HEK293 (cell line): Measurements from ENCODE around the gene PSMB9.

Experiments
- CTCF ChIA-PET: fragments of 350-600 bp; formaldehyde crosslinking; extraction: SDS; loops from one replicate; lab custom pipeline; 2021; ENCODE audit warnings: antibody characterized with exemption; lab: Yijun Ruan, JAX
- POLR2A ChIA-PET: fragments of 300-600 bp; formaldehyde crosslinking; extraction: SDS; loops from one replicate; lab custom pipeline; 2020; ENCODE audit warnings: antibody characterized with exemption, inconsistent platforms; lab: Yijun Ruan, JAX
- H3K27ac ChIP-seq: fragments of 200-500 bp; sonication (Bioruptor generic); 2 replicates; pipeline ENCODE4 v1.5.1; 2014; ENCODE audit warnings: low read depth, low read length, control low read depth, inconsistent platforms; ENCODE audit errors: extremely low read depth
- H3K36me3 ChIP-seq, 2 experiments: fragments of 200-500 bp in 1 of 2; sonication (Bioruptor generic) in 1 of 2; 1 replicate in 1 of 2; 2 replicates in 1 of 2; pipeline ENCODE4 v1.5.1; 2014 to 2017; ENCODE audit warnings: inconsistent platforms in 2 of 2, low read length in 2 of 2; ENCODE audit not compliant: control insufficient read depth in 2 of 2, insufficient read depth in 1 of 2
- H3K4me1 ChIP-seq: fragments of 200-500 bp; sonication (Bioruptor generic); 2 replicates; pipeline ENCODE4 v1.5.1; 2014; ENCODE audit warnings: mild to moderate bottlenecking, low read length, inconsistent platforms; ENCODE audit not compliant: control insufficient read depth, insufficient read depth
- H3K4me3 ChIP-seq: 2 replicates; pipeline ENCODE4 v1.5.1; 2011; ENCODE audit warnings: low read depth, mild to moderate bottlenecking, control low read depth, low read length, moderate library complexity
- H3K9me3 ChIP-seq: fragments of 200-500 bp; sonication (Bioruptor generic); 2 replicates; pipeline ENCODE4 v1.5.1; 2014; ENCODE audit warnings: low read depth, low read length, inconsistent platforms; ENCODE audit not compliant: control insufficient read depth, insufficient read depth
- AEBP2 ChIP-seq: fragments of 450-650 bp; formaldehyde crosslinking; IDR thresholded peaks from 2 replicates; pipeline ENCODE4 v1.5.1; 2016; ENCODE audit warnings: missing biosample characterization, missing genetic modification characterization, borderline replicate concordance
- HOXA7 ChIP-seq: sonication (generic); formaldehyde crosslinking; IDR thresholded peaks from 2 replicates; pipeline ENCODE4 v1.8.1; 2022; ENCODE audit warnings: missing genetic modification reagents, borderline replicate concordance
- KLF7 ChIP-seq: fragments of 450-650 bp; formaldehyde crosslinking; IDR thresholded peaks from 2 replicates; pipeline ENCODE4 v1.5.1; 2016; ENCODE audit warnings: missing biosample characterization, missing genetic modification characterization, borderline replicate concordance
- SP7 ChIP-seq: fragments of 450-650 bp; formaldehyde crosslinking; IDR thresholded peaks from 2 replicates; pipeline ENCODE4 v1.5.1; 2016; ENCODE audit warnings: missing biosample characterization, missing genetic modification characterization
- TCF7L2 ChIP-seq: IDR thresholded peaks from 2 replicates; pipeline ENCODE4 v1.6.1; 2011; ENCODE audit warnings: low read depth, mild to moderate bottlenecking, inconsistent platforms, low read length, moderate library complexity, borderline replicate concordance
- ZBTB1 ChIP-seq: fragments of 450-650 bp; formaldehyde crosslinking; IDR thresholded peaks from 2 replicates; pipeline ENCODE4 v1.5.1; 2016; ENCODE audit warnings: missing biosample characterization, missing genetic modification characterization
- ZBTB6 ChIP-seq: fragments of 450-650 bp; formaldehyde crosslinking; IDR thresholded peaks from 2 replicates; pipeline ENCODE4 v1.5.1; 2017; ENCODE audit warnings: missing biosample characterization, missing genetic modification characterization
- ZNF18 ChIP-seq: fragments of 450-650 bp; formaldehyde crosslinking; IDR thresholded peaks from 2 replicates; pipeline ENCODE4 v1.5.1; 2016; ENCODE audit warnings: missing biosample characterization, missing genetic modification characterization
- ZNF221 ChIP-seq: fragments of 450-650 bp; formaldehyde crosslinking; IDR thresholded peaks from 2 replicates; pipeline ENCODE4 v1.5.1; 2017; ENCODE audit warnings: missing biosample characterization, missing genetic modification characterization, borderline replicate concordance
- ZNF292 ChIP-seq: fragments of 450-650 bp; formaldehyde crosslinking; IDR thresholded peaks from 2 replicates; pipeline ENCODE4 v1.5.1; 2016; ENCODE audit warnings: low read depth, missing biosample characterization, missing genetic modification characterization, borderline replicate concordance
- ZNF341 ChIP-seq: fragments of 450-650 bp; formaldehyde crosslinking; IDR thresholded peaks from 2 replicates; pipeline ENCODE4; 2016; ENCODE audit warnings: low read depth, missing biosample characterization, missing genetic modification characterization
- ZNF366 ChIP-seq: fragments of 450-650 bp; formaldehyde crosslinking; conservative IDR thresholded peaks from 2 replicates; pipeline ENCODE4 v1.5.1; 2016; ENCODE audit warnings: missing biosample characterization, missing genetic modification characterization
- ZNF48 ChIP-seq: fragments of 450-650 bp; formaldehyde crosslinking; IDR thresholded peaks from 2 replicates; pipeline ENCODE4 v1.5.1; 2016; ENCODE audit warnings: missing biosample characterization, missing genetic modification characterization
- ZNF623 ChIP-seq: fragments of 450-650 bp; formaldehyde crosslinking; IDR thresholded peaks from 2 replicates; pipeline ENCODE4 v1.5.1; 2016; ENCODE audit warnings: missing biosample characterization, missing genetic modification characterization
- ZNF629 ChIP-seq: fragments of 450-650 bp; formaldehyde crosslinking; IDR thresholded peaks from 2 replicates; pipeline ENCODE4 v1.5.1; 2017; ENCODE audit warnings: missing biosample characterization, missing genetic modification characterization
- ZSCAN30 ChIP-seq: fragments of 450-650 bp; IDR thresholded peaks from 2 replicates; pipeline ENCODE4 v1.5.1; 2018; ENCODE audit warnings: missing biosample characterization, mild to moderate bottlenecking, missing genetic modification characterization, moderate library complexity
- TF ChIP-seq, protein P1 (sequence below): fragments of 450-650 bp; formaldehyde crosslinking; IDR thresholded peaks from 2 replicates; pipeline ENCODE4 v1.5.1; 2016; ENCODE audit warnings: missing biosample characterization, missing genetic modification characterization, low read depth

The PSMB9 gene

DNA sequence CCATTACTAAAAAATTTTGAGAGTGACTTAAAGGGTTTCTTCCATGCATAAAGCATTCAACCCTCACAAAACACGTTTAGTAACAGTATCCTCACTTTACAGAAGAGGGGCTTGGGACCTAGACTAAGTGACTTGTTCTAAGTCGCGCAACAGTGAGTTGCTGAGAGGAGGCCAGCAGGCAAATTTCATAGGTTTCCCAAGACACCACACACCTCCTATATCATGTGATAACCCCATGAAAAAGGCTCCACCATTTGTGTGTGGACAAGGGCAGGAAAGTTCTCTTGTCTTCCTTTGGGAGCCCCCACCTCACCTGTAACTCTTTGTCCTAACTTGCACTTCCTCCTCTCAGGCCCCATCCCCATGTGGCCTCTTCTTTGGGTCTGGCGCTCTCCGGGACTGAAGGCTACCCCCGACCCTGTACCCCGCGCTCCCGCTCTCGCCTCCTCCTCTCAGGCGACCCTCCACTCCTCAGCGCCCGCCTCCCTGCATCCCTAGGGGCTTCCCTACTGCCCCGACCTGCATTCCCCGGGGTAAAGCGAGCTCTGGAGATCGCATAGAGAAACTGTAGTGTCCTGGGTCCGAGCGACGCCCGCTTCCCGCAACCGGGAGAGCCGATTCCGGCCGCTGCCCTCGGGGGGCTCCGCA is 10.5 kb upstream of the PSMB9 start:
- POLR2A ChIA-PET: interaction anchor here (1.8 to 2.3 kb wide), 3 partner anchors 10 to 128 kb away, joined by 4 to 20 read pairs (median 7); partner anchors contain the start of genes PSMB9 and TAP1
- no peaks in the 10 kb centered on the region for H3K9me3 ChIP-seq
- no peaks in the 10 kb centered on the region for H3K4me1 ChIP-seq
- TF ChIP-seq ZNF341: no peak
- TF ChIP-seq ZNF48 (tag by site-specific recombination): no peak
- no peak for TF ChIP-seq ZNF366 (tag by site-specific recombination)
- no peak for TF ChIP-seq TCF7L2
- TF ChIP-seq ZNF629 (tag by site-specific recombination): no peak
- TF ChIP-seq, protein P1, sequence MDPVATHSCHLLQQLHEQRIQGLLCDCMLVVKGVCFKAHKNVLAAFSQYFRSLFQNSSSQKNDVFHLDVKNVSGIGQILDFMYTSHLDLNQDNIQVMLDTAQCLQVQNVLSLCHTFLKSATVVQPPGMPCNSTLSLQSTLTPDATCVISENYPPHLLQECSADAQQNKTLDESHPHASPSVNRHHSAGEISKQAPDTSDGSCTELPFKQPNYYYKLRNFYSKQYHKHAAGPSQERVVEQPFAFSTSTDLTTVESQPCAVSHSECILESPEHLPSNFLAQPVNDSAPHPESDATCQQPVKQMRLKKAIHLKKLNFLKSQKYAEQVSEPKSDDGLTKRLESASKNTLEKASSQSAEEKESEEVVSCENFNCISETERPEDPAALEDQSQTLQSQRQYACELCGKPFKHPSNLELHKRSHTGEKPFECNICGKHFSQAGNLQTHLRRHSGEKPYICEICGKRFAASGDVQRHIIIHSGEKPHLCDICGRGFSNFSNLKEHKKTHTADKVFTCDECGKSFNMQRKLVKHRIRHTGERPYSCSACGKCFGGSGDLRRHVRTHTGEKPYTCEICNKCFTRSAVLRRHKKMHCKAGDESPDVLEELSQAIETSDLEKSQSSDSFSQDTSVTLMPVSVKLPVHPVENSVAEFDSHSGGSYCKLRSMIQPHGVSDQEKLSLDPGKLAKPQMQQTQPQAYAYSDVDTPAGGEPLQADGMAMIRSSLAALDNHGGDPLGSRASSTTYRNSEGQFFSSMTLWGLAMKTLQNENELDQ (tag by site-specific recombination): no peak
- TF ChIP-seq ZNF18 (tag by site-specific recombination): no peak
- TF ChIP-seq ZNF623 (tag by site-specific recombination): no peak
- no peak for TF ChIP-seq HOXA7
- no peak for TF ChIP-seq SP7 (tag by site-specific recombination)
- TF ChIP-seq ZSCAN30 (tag by site-specific recombination): no peak
- TF ChIP-seq ZNF292: no peak
- no peak for TF ChIP-seq ZBTB6 (tag by site-specific recombination)
- no peak for TF ChIP-seq ZNF221
- TF ChIP-seq ZBTB1: no peak
- no peak for TF ChIP-seq KLF7
- TF ChIP-seq AEBP2 (tag by site-specific recombination): no peak
- TF ChIP-seq, all 188 proteins: peak for 0
- peak overlapping the region; percentile 31 for H3K4me3 ChIP-seq
- no peak overlapping the region for H3K27ac ChIP-seq
- CTCF ChIA-PET: interaction anchor here (0.6 to 4.2 kb wide), 5 partner anchors 13 to 111 kb away, joined by 3 to 46 read pairs (median 8); partner anchors contain the start of genes PSMB9 and TAP1
- peaks cover 6 to 27% of the 10 kb centered on the region in 2 experiments; a peak in 2 of 3 replicates for H3K36me3 ChIP-seq
